ENCODE measurements around the gene EXO1. TPM values are rescaled to one million over a fixed set of nuclear protein-coding genes. Genes with fewer than 3 reads are reported as not detected.

Gene EXO1
- total RNA-seq, 1 experiment from 2014 or later, result 26.3 TPM

- POLR2A ChIA-PET, result interaction anchor here (0.6 kb wide), 1 partner anchor 179 kb away, joined by 3 read pairs; no protein-coding TSS in a partner anchor
- H3K9me3 ChIP-seq (ENCODE audit: control insufficient read depth, insufficient read depth, low read depth, low read length), result no peaks in the 10 kb centered on the region
- in situ Hi-C loops (cut with HindIII; ENCODE audit: low pct_unique_long_range_greater_than_20kb, low sequenced_read_pairs) (no loop called here), intact Hi-C loops (cut with micrococcal nuclease; ENCODE audit: unreplicated experiment) (no loop called here)
- H3K27me3 ChIP-seq (ENCODE audit: control insufficient read depth, insufficient read depth, low read length), result no peaks in the 10 kb centered on the region
- H3K4me1 ChIP-seq (ENCODE audit: control insufficient read depth, insufficient read depth, low read length), result no peaks in the 10 kb centered on the region
- CTCF ChIA-PET, result no interaction called here
- no peaks in the 10 kb centered on the region for H3K36me3 ChIP-seq (ENCODE audit: control insufficient read depth, insufficient read depth, low read length)
- no peak overlapping the region for H3K27ac ChIP-seq (ENCODE audit: low read length)
- BruUV-seq (replicated peaks), result no TSS peak
- no peak for TF ChIP-seq POLR2AphosphoS5 (IDR thresholded peaks at IDR 0.05; ENCODE audit: low read depth, low read length)
- no peak for TF ChIP-seq TCF7L2 (IDR thresholded peaks at IDR 0.05; ENCODE audit: low read depth, low read length)
- TF ChIP-seq REST (IDR thresholded peaks at IDR 0.05; ENCODE audit: insufficient read depth in 1 of 2, low read depth in 2 of 2, low read length in 1 of 2), result no peak
- TF ChIP-seq CTCF (IDR thresholded peaks at IDR 0.05), result no peak
- TF ChIP-seq SIN3A (IDR thresholded peaks at IDR 0.05; ENCODE audit: borderline replicate concordance, insufficient read depth, low read depth, low read length), result no peak
- H3K4me3 ChIP-seq (ENCODE audit: low read depth in 2 of 2, low read length in 2 of 2), result no peak overlapping the region
- no peak for DNase-seq (ENCODE audit: low read depth, low spot score)
- ATAC-seq, result no peak
These were observed 54.5 kb downstream of the EXO1 start for GRCh38 chr1:241902391-241903065.

- POLR2A ChIA-PET, result no interaction called here
- intact Hi-C loops (cut with micrococcal nuclease; ENCODE audit: unreplicated experiment) (no loop called here), in situ Hi-C loops (cut with HindIII; ENCODE audit: low pct_unique_long_range_greater_than_20kb, low sequenced_read_pairs) (no loop called here)
- BruUV-seq (replicated peaks), result no TSS peak
- Histone ChIP-seq H3K36me3 (ENCODE audit: control insufficient read depth, insufficient read depth, low read length) (no peaks in the 10 kb centered on the region), H3K27ac (ENCODE audit: low read length) (no peak overlapping the region), H3K4me1 (ENCODE audit: control insufficient read depth, insufficient read depth, low read length) (no peaks in the 10 kb centered on the region), H3K4me3 (ENCODE audit: low read depth in 2 of 2, low read length in 2 of 2) (no peak overlapping the region), H3K27me3 (ENCODE audit: control insufficient read depth, insufficient read depth, low read length) (no peaks in the 10 kb centered on the region), H3K9me3 (ENCODE audit: control insufficient read depth, insufficient read depth, low read depth, low read length) (no peaks in the 10 kb centered on the region)
- ATAC-seq (no peak), DNase-seq (ENCODE audit: low read depth, low spot score) (no peak)
- TF ChIP-seq TCF7L2 (IDR thresholded peaks at IDR 0.05; ENCODE audit: low read depth, low read length) (no peak), POLR2AphosphoS5 (IDR thresholded peaks at IDR 0.05; ENCODE audit: low read depth, low read length) (no peak), CTCF (IDR thresholded peaks at IDR 0.05) (no peak), SIN3A (IDR thresholded peaks at IDR 0.05; ENCODE audit: borderline replicate concordance, insufficient read depth, low read depth, low read length) (no peak), REST (IDR thresholded peaks at IDR 0.05; ENCODE audit: insufficient read depth in 1 of 2, low read depth in 2 of 2, low read length in 1 of 2) (no peak)
- CTCF ChIA-PET, result no interaction called here
These were observed 68.2 kb downstream of the EXO1 start for GRCh38 chr1:241916196-241916595.
